ENCODE data around the gene PTRHD1. TPM values are rescaled to one million over a fixed set of nuclear protein-coding genes. Genes with fewer than 3 reads are reported as not detected.

The PTRHD1 gene
- total RNA-seq: 32.0 and 54.0 TPM in 2 replicates

GRCh38 chr2:24792874-24793760 is at the start of gene PTRHD1, which contains the start of gene CENPO:
PTRHD1 (minus strand) TSS chr2:24793391; CDS start chr2:24793377, 14 bp downstream.
CENPO (plus strand) TSS chr2:24793425; CDS start chr2:24793920, 495 bp downstream.
- DNase-seq (ENCODE audit: low read depth): peak; percentile 89
- H3K36me3 ChIP-seq (ENCODE audit: control insufficient read depth, insufficient read depth, low read length): no peaks in the 10 kb centered on the region
- peak within 1 kb of the TSS; percentile 82 for H3K4me3 ChIP-seq (ENCODE audit: low read depth, low read length)
- TF ChIP-seq CTCF (IDR thresholded peaks at IDR 0.05; ENCODE audit: insufficient read depth, low read length, poor library complexity, severe bottlenecking): peak; percentile 84
- H3K27me3 ChIP-seq (ENCODE audit: control insufficient read depth, insufficient read depth, low read length): no peaks in the 10 kb centered on the region

- no peak for DNase-seq (ENCODE audit: low read depth)
- TF ChIP-seq CTCF (IDR thresholded peaks at IDR 0.05; ENCODE audit: insufficient read depth, low read length, poor library complexity, severe bottlenecking): no peak
- Histone ChIP-seq H3K27me3 (ENCODE audit: control insufficient read depth, insufficient read depth, low read length) (no peaks in the 10 kb centered on the region), H3K36me3 (ENCODE audit: control insufficient read depth, insufficient read depth, low read length) (no peaks in the 10 kb centered on the region), H3K4me3 (ENCODE audit: low read depth, low read length) (no peak overlapping the region)
These were observed 49.2 kb upstream of the PTRHD1 start for GRCh38 chr2:24842081-24843050.

- no peak for DNase-seq (ENCODE audit: low read depth)
- TF ChIP-seq CTCF (IDR thresholded peaks at IDR 0.05; ENCODE audit: insufficient read depth, low read length, poor library complexity, severe bottlenecking): no peak
- Histone ChIP-seq H3K4me3 (ENCODE audit: low read depth, low read length) (no peak overlapping the region), H3K27me3 (ENCODE audit: control insufficient read depth, insufficient read depth, low read length) (no peaks in the 10 kb centered on the region), H3K36me3 (ENCODE audit: control insufficient read depth, insufficient read depth, low read length) (no peaks in the 10 kb centered on the region)
These were observed 48.1 kb upstream of the PTRHD1 start for GRCh38 chr2:24840962-24841945.

- H3K27me3 ChIP-seq (ENCODE audit: control insufficient read depth, insufficient read depth, low read length): no peaks in the 10 kb centered on the region
- no peaks in the 10 kb centered on the region for H3K36me3 ChIP-seq (ENCODE audit: control insufficient read depth, insufficient read depth, low read length)
- H3K4me3 ChIP-seq (ENCODE audit: low read depth, low read length): no peak overlapping the region
- no peak for DNase-seq (ENCODE audit: low read depth)
- TF ChIP-seq CTCF (IDR thresholded peaks at IDR 0.05; ENCODE audit: insufficient read depth, low read length, poor library complexity, severe bottlenecking): no peak
These were observed 47.1 kb upstream of the PTRHD1 start for GRCh38 chr2:24840164-24840869.
